Measurements from ENCODE around the gene GPR35. TPM values are rescaled to one million over a fixed set of nuclear protein-coding genes. Genes with fewer than 3 reads are reported as not detected.

The GPR35 gene
- total RNA-seq, 1 experiment from 2014 or later = 0.22 TPM

GRCh38 chr2:240586198-240586918, 38.9 kb upstream of the GPR35 start, which contains the start of gene CAPN10:
CAPN10 (plus strand) TSS chr2:240586734; CDS start chr2:240586912, 178 bp downstream.
- Mint-ChIP-seq H3K36me3 (no peaks in the 10 kb centered on the region), H3K27me3 (ENCODE audit: low read depth) (no peaks in the 10 kb centered on the region), H3K9me3 (no peaks in the 10 kb centered on the region), H3K27ac (peak within 1 kb of the TSS; percentile 86), H3K4me3 (peak within 1 kb of the TSS; percentile 97), H3K4me1 (peaks cover 32% of the 10 kb centered on the region)
- peak; percentile 82 for ATAC-seq
- POLR2A ChIA-PET = interaction anchor here (0.6 to 1.5 kb wide), 7 partner anchors 12 to 1038 kb away, joined by 3 to 6 read pairs (median 4); partner anchors contain the start of genes DUSP28 and KIF1A
- peak; percentile 97 for DNase-seq (ENCODE audit: low spot score)
- CTCF ChIA-PET = interaction anchor here (0.8 to 4.0 kb wide), 15 partner anchors 8 to 254 kb away, joined by 3 to 40 read pairs (median 5); partner anchors contain the start of genes ANKMY1 and RNPEPL1
- TF ChIP-seq ZNF219 (CRISPR knock-in tag; IDR thresholded peaks at IDR 0.05; ENCODE audit: borderline replicate concordance) = 0 out of 2 replicates have a peak, but pooled peaks have one; percentile 21
- peak; percentile 77 for TF ChIP-seq NFYB (CRISPR knock-in tag; conservative IDR thresholded peaks at IDR 0.05; ENCODE audit: low read depth)
- TF ChIP-seq SMAD3 (CRISPR knock-in tag; IDR thresholded peaks at IDR 0.05; ENCODE audit: borderline replicate concordance) = no peak
- TF ChIP-seq AR (CRISPR knock-in tag; IDR thresholded peaks at IDR 0.05) = no peak
- no peak for TF ChIP-seq NR1H2 (CRISPR knock-in tag; IDR thresholded peaks at IDR 0.05)
- TF ChIP-seq FOXP1 (CRISPR knock-in tag; IDR thresholded peaks at IDR 0.05; ENCODE audit: borderline replicate concordance) = 0 out of 2 replicates have a peak, but pooled peaks have one; percentile 11
- no peak for TF ChIP-seq STAT6 (CRISPR knock-in tag; conservative IDR thresholded peaks at IDR 0.05; ENCODE audit: low read depth)
- TF ChIP-seq FOXP4 (CRISPR knock-in tag; IDR thresholded peaks at IDR 0.05) = peak; percentile 23; the same call in 1 of the 2 replicates
- TF ChIP-seq PREB (CRISPR knock-in tag; IDR thresholded peaks at IDR 0.05; ENCODE audit: borderline replicate concordance) = no peak
- peak; percentile 79; the same call in 1 of the 2 replicates for TF ChIP-seq CREM (CRISPR knock-in tag; IDR thresholded peaks at IDR 0.05)
- no peak for TF ChIP-seq ZNF121 (CRISPR knock-in tag; IDR thresholded peaks at IDR 0.05)
- TF ChIP-seq MAX (CRISPR knock-in tag; IDR thresholded peaks at IDR 0.05) = peak; percentile 66; the same call in 1 of the 2 replicates
- no peak for TF ChIP-seq E2F4 (CRISPR knock-in tag; IDR thresholded peaks at IDR 0.05; ENCODE audit: borderline replicate concordance, low read depth)
- 0 out of 2 replicates have a peak, but pooled peaks have one; percentile 23 for TF ChIP-seq E2F5 (CRISPR knock-in tag; IDR thresholded peaks at IDR 0.05)
- peak; percentile 73; the same call in 1 of the 2 replicates for TF ChIP-seq FOXK1 (CRISPR knock-in tag; IDR thresholded peaks at IDR 0.05)
- TF ChIP-seq TEAD1 (CRISPR knock-in tag; IDR thresholded peaks at IDR 0.05) = 0 out of 2 replicates have a peak, but pooled peaks have one; percentile 51
- no peak for TF ChIP-seq IRF1 (CRISPR knock-in tag; IDR thresholded peaks at IDR 0.05)
- peak; percentile 97 for TF ChIP-seq USF2 (CRISPR knock-in tag; IDR thresholded peaks at IDR 0.05)
- TF ChIP-seq GABPB1 (CRISPR knock-in tag; IDR thresholded peaks at IDR 0.05) = peak; percentile 91
- TF ChIP-seq HMGXB4 (CRISPR knock-in tag; IDR thresholded peaks at IDR 0.05) = peak; percentile 27; the same call in 1 of the 2 replicates
